ENCODE results near the gene PAX3.

GRCh38 chr2:222239091-222239490, 59.7 kb downstream of the PAX3 start:
- TF ChIP-seq CTCF (IDR thresholded peaks at IDR 0.05 in 4 of 5, conservative IDR thresholded peaks at IDR 0.05 in 1 of 5): no peak
- TF ChIP-seq POLR2A (IDR thresholded peaks at IDR 0.05): no peak
